ENCODE results near the gene PLAC1.

Gene PLAC1

GRCh38 chrX:134571796-134572195 lies 86.5 kb downstream of the PLAC1 start:
- TF ChIP-seq, protein P1, sequence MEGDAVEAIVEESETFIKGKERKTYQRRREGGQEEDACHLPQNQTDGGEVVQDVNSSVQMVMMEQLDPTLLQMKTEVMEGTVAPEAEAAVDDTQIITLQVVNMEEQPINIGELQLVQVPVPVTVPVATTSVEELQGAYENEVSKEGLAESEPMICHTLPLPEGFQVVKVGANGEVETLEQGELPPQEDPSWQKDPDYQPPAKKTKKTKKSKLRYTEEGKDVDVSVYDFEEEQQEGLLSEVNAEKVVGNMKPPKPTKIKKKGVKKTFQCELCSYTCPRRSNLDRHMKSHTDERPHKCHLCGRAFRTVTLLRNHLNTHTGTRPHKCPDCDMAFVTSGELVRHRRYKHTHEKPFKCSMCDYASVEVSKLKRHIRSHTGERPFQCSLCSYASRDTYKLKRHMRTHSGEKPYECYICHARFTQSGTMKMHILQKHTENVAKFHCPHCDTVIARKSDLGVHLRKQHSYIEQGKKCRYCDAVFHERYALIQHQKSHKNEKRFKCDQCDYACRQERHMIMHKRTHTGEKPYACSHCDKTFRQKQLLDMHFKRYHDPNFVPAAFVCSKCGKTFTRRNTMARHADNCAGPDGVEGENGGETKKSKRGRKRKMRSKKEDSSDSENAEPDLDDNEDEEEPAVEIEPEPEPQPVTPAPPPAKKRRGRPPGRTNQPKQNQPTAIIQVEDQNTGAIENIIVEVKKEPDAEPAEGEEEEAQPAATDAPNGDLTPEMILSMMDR (IDR thresholded peaks at IDR 0.05; ENCODE audit: low read depth, low read length): no peak
- DNase-seq (ENCODE audit: extremely low read depth, low read depth): no peak

GRCh38 chrX:134570899-134571298 lies 87.4 kb downstream of the PLAC1 start:
- no peak for DNase-seq (ENCODE audit: extremely low read depth, low read depth)
- TF ChIP-seq, protein P1 (IDR thresholded peaks at IDR 0.05; ENCODE audit: low read depth, low read length): no peak

DNA sequence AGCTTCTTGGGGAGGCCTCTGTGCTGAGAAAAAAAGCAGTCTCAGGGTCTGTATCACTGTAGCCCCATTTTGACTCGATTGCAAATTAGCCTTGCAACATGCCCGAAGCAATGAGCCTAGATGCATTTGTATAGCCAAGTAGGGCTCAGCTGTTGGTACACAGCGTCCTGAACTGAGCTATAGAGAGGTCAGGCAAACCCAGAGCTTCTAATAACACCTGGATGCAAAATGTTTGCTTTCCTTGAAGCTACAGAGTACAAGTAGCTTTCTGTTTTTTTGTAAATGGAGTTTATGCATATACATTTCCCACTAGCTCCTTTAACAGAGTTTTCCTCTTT lies 87.8 kb downstream of the PLAC1 start:
- TF ChIP-seq, protein P1 (IDR thresholded peaks at IDR 0.05; ENCODE audit: low read depth, low read length): no peak
- no peak for DNase-seq (ENCODE audit: extremely low read depth, low read depth)

- no peak for DNase-seq (ENCODE audit: extremely low read depth, low read depth)
- TF ChIP-seq, protein P1 (IDR thresholded peaks at IDR 0.05; ENCODE audit: low read depth, low read length): no peak
Measured at GRCh38 chrX:134569306-134569705, 89.0 kb downstream of the PLAC1 start.

DNA sequence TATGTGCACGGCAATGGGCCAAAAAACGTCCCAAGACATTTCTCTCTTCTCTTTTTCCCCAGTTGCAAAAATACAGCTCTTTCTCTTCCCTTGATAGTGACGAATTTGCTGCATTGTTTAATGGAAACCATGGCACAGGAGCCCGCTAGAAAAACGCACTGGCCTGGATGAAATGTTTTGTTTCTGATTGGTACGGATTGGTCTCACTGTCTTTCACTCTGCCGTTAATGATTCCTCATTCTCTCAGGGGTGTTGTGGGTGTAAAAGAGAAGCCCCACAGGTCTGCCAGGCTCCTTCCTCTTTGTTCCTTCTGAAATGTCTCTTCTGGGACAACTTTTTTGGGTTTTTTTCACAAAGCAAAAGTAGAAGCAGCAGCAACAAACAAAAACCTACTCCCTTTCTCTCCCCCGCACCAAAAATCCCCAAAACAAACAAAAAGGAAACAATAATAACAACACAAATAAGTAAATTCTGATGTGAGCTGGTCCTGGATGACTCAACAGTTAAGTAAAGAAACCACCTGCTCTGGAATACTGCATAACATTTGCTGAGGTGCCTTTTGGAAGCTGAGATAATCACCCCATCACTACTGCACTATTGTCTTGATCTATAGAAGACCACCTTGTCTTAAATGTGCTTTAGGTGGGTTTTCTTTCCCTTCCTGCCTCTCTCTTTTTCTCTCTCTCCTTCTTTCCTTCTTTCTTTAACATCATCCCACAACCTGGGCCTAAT lies 89.8 kb downstream of the PLAC1 start:
- TF ChIP-seq, protein P1 (IDR thresholded peaks at IDR 0.05; ENCODE audit: low read depth, low read length): no peak
- DNase-seq (ENCODE audit: extremely low read depth, low read depth): no peak

DNA sequence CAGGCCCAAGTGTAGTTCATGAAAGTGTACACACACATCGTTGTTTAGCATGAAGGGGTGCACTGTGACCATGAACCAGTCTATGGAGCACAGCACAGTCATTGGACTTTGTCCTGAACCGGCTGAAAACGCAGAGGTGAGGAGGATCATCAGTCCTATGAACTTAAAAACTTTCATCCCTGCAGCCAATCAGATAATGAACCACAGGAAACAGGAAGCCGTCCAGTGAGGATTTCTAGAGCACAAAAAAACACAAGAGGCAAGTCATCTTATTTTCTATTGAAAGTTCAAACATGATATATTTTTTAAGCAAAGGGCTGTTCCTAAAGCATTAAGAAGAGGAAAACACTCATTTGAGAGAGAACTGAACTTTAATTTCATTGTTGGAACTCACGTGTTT lies 91.8 kb downstream of the PLAC1 start:
- no peak for DNase-seq (ENCODE audit: extremely low read depth, low read depth)
- TF ChIP-seq, protein P1 (IDR thresholded peaks at IDR 0.05; ENCODE audit: low read depth, low read length): no peak

DNA sequence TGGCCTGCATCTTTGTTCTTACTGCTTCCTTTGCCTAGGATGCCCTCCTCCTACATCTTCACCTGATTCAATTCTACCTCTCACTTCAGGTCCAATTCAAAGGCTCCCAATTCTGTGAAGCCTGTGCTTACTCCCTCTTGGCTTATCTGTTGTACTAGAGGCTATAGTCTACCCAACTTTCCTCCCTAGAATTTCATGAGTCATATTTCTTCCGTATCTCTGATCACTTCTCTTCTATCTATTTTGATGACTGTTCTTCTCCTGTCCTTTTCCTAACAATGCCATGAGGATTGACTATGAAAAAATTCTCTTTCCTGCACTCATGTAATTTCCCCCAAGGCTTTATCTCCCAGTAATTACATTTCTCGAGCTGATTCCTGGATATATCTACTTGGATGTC lies 96.3 kb downstream of the PLAC1 start:
- no peak for DNase-seq (ENCODE audit: extremely low read depth, low read depth)
- TF ChIP-seq, protein P1 (IDR thresholded peaks at IDR 0.05; ENCODE audit: low read depth, low read length): no peak
